Motor neuron (in vitro differentiated cells): Measurements from ENCODE around the gene MXRA5. TPM values are rescaled to one million over a fixed set of nuclear protein-coding genes. Genes with fewer than 3 reads are reported as not detected.
A peak's percentile ranks its signal among the peaks of the same experiment; 100 is the strongest.
"Not testable (repeated sequence)": the region's sequence is repeated elsewhere in the genome, so short reads cannot be mapped to it uniquely, and the experiment has no call there.

ENCODE experiments used
- ATAC-seq, 8 experiments: fragments of 200-7000 bp; cut with Tn5 transposase; replicated peaks in 6 of 8; 2 replicates each; pipeline ENCODE4 v1.8.0; 2021; ENCODE audit warnings: mild to moderate bottlenecking in 8 of 8, moderate library complexity in 8 of 8
- H3K27ac ChIP-seq, 2 donors: fragments of 250-450 bp; sonication (Bioruptor Pico); 2 replicates each; pipeline ENCODE4 v1.9.0; 2021; ENCODE audit warnings: antibody characterized with exemption in 2 of 2, mild to moderate bottlenecking in 2 of 2, moderate library complexity in 1 of 2
- H3K4me1 ChIP-seq, 2 donors: fragments of 250-450 bp; sonication (Bioruptor Pico); replicated peaks in 1 of 2; 2 replicates each; pipeline ENCODE4 v1.6.1; 2021; ENCODE audit warnings: antibody characterized with exemption in 2 of 2, mild to moderate bottlenecking in 2 of 2, moderate library complexity in 1 of 2
- H3K4me3 ChIP-seq, 5 donors: fragments of 250-450 bp; sonication (Bioruptor Pico); 2 replicates each; pipeline ENCODE4 v1.9.0; 2021; ENCODE audit warnings: antibody characterized with exemption in 5 of 5, mild to moderate bottlenecking in 5 of 5, moderate library complexity in 4 of 5
- WGBS, 10 experiments: fragments of 450-650 bp; shearing (Covaris generic); methylation state at CpG; one replicate each; pipeline ENCODE4 v1.0.0; 2022; 5-methylcytosine and 5-hydroxymethylcytosine counted together
- in situ Hi-C, 9 experiments: fragments of 400-800 bp; cut with MboI; loops; one replicate each; pipeline ENCODE4 v1.15.0; 2021; ENCODE audit warnings: low sequenced_read_pairs in 9 of 9, low pct_unique_long_range_greater_than_20kb in 2 of 9; ENCODE audit not compliant: unreplicated experiment in 9 of 9
- total RNA-seq, 8 experiments: library from RNA; unstranded; fragments of 300-600 nt; gene quantifications; 2 replicates each; pipeline versions ENCODE4 v1.2.3 to v1.2.4, GENCODE V29; 2022

Gene MXRA5
- total RNA-seq, 8 experiments from 2014 or later: 0.96 to 92.3 (median 2.2) TPM

DNA sequence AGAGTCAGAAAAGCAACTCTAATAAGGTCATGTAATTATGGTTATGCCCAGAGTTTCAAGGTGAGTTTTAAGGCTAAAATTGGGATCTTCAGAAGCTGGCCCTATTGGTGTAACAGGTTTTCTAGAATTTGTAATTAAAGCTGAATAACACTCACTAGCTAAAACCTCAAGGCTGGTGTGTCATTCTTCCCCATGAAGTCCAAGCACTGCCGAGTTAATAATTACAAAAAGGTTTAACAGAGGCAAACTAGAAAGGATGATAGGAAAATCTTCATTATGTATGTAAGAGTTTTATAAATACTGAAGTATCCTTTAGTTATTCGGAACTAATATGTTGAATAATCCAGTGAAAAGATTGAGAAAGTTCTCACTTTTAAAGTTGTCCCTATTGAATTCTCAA lies 34.3 kb downstream of the MXRA5 start:
- in situ Hi-C loops: no loop called here
- WGBS, 10 experiments: 60 to 100% (median 94%) methylated on average over 1 to 2 of the region's 2 CpGs; no CpG with 5 or more reads in 3 of the 10 experiments
- H3K27ac ChIP-seq: no peak overlapping the region
- H3K4me3 ChIP-seq: no peak overlapping the region
- no peak for ATAC-seq
- no peaks in the 10 kb centered on the region for H3K4me1 ChIP-seq

DNA sequence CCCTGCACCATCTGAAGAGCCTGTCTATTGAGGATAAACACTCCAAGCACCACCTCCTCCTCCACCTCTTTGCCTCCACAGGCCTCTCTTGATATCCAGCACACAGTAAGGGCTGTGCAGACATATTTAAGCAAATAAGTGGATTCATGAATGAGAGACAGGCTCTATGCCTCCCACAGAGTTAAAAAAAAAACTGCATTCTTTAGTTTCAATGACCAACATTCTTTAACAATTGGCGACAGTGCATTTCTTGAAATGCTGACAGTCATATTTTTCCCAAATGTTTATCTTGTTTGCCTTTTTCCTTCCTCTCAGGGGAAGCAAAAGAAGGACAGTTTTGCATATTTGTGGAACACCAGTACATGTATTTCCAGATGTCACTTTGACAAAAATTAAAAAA lies 38.6 kb downstream of the MXRA5 start:
- ATAC-seq: no peak
- no peak overlapping the region for H3K4me3 ChIP-seq
- in situ Hi-C loops: no loop called here
- no peak overlapping the region for H3K27ac ChIP-seq
- no peaks in the 10 kb centered on the region for H3K4me1 ChIP-seq
- 0 to 100% (median 50%) methylated on average over 1 of the region's 1 CpG; no CpG with 5 or more reads in 6 of the 10 experiments for WGBS, 10 experiments

DNA sequence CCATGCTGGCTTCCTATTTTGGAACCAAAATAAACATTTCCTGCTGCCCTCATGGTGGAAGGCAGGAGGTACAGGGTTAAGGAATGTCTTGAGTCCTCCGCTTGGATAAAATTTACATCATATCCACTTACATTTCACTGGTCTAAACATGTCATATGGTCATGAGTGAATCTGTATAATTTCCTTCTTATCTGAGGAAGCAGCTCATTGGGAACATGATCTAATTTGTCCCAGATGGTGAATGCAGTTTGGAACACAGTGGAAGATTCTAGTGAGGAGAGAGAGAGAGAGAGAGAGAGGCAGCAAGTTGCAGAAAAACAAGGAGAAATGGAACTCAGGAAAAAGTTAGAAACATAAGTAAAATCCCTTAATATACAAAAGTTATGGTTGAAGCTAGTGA lies 46.8 kb downstream of the MXRA5 start:
- H3K4me3 ChIP-seq: no peak overlapping the region
- 100% methylated on average over 1 of the region's 1 CpG; no CpG with 5 or more reads in 8 of the 10 experiments for WGBS, 10 experiments
- in situ Hi-C loops: no loop called here
- no peak overlapping the region for H3K27ac ChIP-seq
- ATAC-seq: no peak
- no peaks in the 10 kb centered on the region for H3K4me1 ChIP-seq

- ATAC-seq: no peak
- H3K27ac ChIP-seq: no peak overlapping the region
- no peaks in the 10 kb centered on the region for H3K4me1 ChIP-seq
- no peak overlapping the region for H3K4me3 ChIP-seq
- in situ Hi-C loops: no loop called here
- WGBS, 10 experiments: 29 to 100% (median 74%) methylated on average over 1 to 3 of the region's 5 CpGs; no CpG with 5 or more reads in 6 of the 10 experiments
Observed at GRCh38 chrX:3295731-3296130, 50.7 kb downstream of the MXRA5 start.

GRCh38 chrX:3293251-3293650 lies 53.2 kb downstream of the MXRA5 start:
- ATAC-seq: no peak
- 83 to 92% methylated on average over 1 to 2 of the region's 2 CpGs; no CpG with 5 or more reads in 8 of the 10 experiments for WGBS, 10 experiments

GRCh38 chrX:3290561-3290960 lies 55.9 kb downstream of the MXRA5 start:
- ATAC-seq: no peak
- 50 to 100% (median 74%) methylated on average over 1 of the region's 1 CpG; no CpG with 5 or more reads in 6 of the 10 experiments for WGBS, 10 experiments
- in situ Hi-C loops: no loop called here
- Histone ChIP-seq H3K27ac (no peak overlapping the region), H3K4me3 (no peak overlapping the region), H3K4me1 (no peaks in the 10 kb centered on the region)

More at GRCh38 chrX:3293251-3293650, 53.2 kb downstream of the MXRA5 start:
- no peaks in the 10 kb centered on the region for H3K4me1 ChIP-seq
- in situ Hi-C loops: no loop called here
- no peak overlapping the region for H3K27ac ChIP-seq
- no peak overlapping the region for H3K4me3 ChIP-seq

GRCh38 chrX:3286196-3286945 lies 60.1 kb downstream of the MXRA5 start:
- Histone ChIP-seq H3K27ac (no peak overlapping the region), H3K4me1 (no peaks in the 10 kb centered on the region), H3K4me3 (no peak overlapping the region)
- WGBS, 10 experiments: 0 to 80% (median 0%) methylated on average over 1 to 11 of the region's 14 CpGs; no CpG with 5 or more reads in 5 of the 10 experiments
- ATAC-seq: peak in 4 of 8 experiments; percentile 27 to 98 (median 83)
- in situ Hi-C loops: no loop called here

DNA sequence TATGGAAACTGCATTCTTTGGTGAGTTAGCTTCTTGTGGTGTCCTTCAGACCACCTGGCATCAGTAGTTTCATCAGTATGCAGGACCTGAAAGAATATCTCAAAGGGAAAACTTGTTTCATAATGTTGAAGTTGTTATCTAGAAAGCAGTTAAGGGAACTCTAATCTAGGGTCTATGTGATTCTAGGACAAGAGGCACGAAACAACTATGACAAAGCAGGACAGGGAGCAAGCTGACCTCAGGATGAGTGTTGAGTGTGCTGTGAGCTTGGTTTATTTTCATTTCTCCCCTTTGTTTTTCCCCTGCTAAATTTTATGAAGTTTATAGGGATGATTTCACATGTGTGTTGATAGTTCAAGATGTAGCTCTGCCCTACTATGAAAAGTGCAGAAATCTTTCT lies 65.7 kb downstream of the MXRA5 start:
- no peak for ATAC-seq
- no peak overlapping the region for H3K27ac ChIP-seq
- WGBS, 10 experiments: 0 to 100% (median 79%) methylated on average over 1 of the region's 1 CpG; no CpG with 5 or more reads in 6 of the 10 experiments
- H3K4me3 ChIP-seq: no peak overlapping the region
- in situ Hi-C loops: no loop called here
- no peaks in the 10 kb centered on the region for H3K4me1 ChIP-seq

GRCh38 chrX:3273668-3274067 lies 72.8 kb downstream of the MXRA5 start:
- H3K4me1 ChIP-seq: peaks cover 4 to 11% of the 10 kb centered on the region in 2 donors
- in situ Hi-C loops, ATAC-seq, H3K4me3 ChIP-seq, H3K27ac ChIP-seq: not testable (repeated sequence)
- WGBS, 10 experiments: 100% methylated on average over 1 of the region's 1 CpG; no CpG with 5 or more reads in 9 of the 10 experiments

DNA sequence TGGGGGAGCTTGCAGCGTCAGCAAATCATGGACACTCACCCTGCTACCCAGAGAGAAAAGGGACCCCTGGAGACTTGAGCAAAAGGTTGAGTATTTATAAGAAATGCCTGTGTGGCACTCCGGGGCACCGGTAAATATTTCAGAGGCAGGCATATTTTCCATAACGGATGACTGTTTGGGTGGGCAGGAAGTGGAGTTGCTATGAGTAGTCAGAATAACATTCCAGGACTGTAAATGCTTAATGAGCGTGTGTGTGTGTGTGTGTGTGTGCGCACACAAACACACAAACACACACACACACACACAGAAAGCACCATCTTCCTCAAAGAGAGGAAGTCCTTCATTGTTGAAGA lies 74.6 kb downstream of the MXRA5 start:
- Histone ChIP-seq H3K27ac (peak overlapping the region; percentile 5 to 54), H3K4me1 (peaks cover 4 to 14% of the 10 kb centered on the region in 2 donors), H3K4me3 (no peak overlapping the region)
- peak in 4 of 8 experiments; percentile 28 to 67 (median 59) for ATAC-seq
- in situ Hi-C loops: no loop called here
- WGBS, 10 experiments: 0 to 66% (median 60%) methylated on average over 1 to 6 of the region's 6 CpGs; no CpG with 5 or more reads in 7 of the 10 experiments

DNA sequence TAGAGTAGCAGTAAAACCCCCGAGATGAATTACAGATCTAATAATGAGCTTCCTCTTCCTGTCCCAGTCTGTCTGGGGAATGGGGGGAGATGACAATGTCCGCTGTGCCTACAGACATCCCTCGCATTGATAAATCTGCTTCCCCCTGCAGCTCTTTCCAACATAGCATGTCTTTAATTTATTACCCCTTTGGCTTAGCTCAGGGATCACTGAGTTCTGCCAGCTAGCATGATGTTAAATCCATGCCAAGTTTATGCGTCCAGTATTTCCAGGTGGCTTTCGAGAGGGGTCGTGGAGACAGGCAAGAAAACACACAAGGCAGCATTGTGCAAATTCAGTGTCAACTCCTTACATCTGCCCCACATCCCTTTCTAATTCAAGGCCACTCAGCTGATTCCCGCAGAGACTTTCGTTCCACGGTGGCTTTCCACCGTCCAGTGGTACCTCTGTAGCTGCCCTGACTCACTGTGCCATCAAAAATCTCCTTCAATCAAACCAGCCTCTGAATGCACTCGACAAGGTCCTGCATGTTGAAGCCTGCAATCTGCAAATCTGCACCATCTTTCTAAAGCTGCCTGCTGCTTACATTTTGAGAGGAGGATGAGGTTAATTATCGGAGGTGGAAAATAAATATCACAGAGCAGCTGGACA lies 75.1 kb downstream of the MXRA5 start:
- peak in 7 of 8 experiments; percentile 18 to 86 (median 57) for ATAC-seq
- peak overlapping the region in 2 of 5 donors; percentile 5 to 13 for H3K4me3 ChIP-seq
- H3K4me1 ChIP-seq: peaks cover 4 to 14% of the 10 kb centered on the region in 2 donors
- in situ Hi-C loops: no loop called here
- H3K27ac ChIP-seq: peak overlapping the region; percentile 5 to 54
- WGBS, 10 experiments: 12 to 57% (median 36%) methylated on average over 2 to 10 of the region's 12 CpGs; no CpG with 5 or more reads in 6 of the 10 experiments

- H3K4me1 ChIP-seq: peaks cover 4 to 14% of the 10 kb centered on the region in 2 donors
- in situ Hi-C loops: no loop called here
- no peak overlapping the region for H3K4me3 ChIP-seq
- no peak overlapping the region for H3K27ac ChIP-seq
- peak in 2 of 8 experiments; percentile 40 to 72 for ATAC-seq
- 9 to 83% (median 40%) methylated on average over 1 to 3 of the region's 3 CpGs; no CpG with 5 or more reads in 6 of the 10 experiments for WGBS, 10 experiments
Observed at GRCh38 chrX:3268829-3269228, 77.6 kb downstream of the MXRA5 start.

- ATAC-seq: no peak
- Histone ChIP-seq H3K27ac (no peak overlapping the region), H3K4me3 (no peak overlapping the region), H3K4me1 (peaks cover 0 to 3% of the 10 kb centered on the region in 2 donors)
- 0 to 100% (median 50%) methylated on average over 1 to 2 of the region's 2 CpGs; no CpG with 5 or more reads in 3 of the 10 experiments for WGBS, 10 experiments
- in situ Hi-C loops: no loop called here
Observed at GRCh38 chrX:3263681-3264126, 82.7 kb downstream of the MXRA5 start.
